CMK (cell line): Measurements from ENCODE around the gene RNU1-2.
A peak's percentile ranks its signal among the peaks of the same experiment; 100 is the strongest.
"Not testable (repeated sequence)": the region's sequence is repeated elsewhere in the genome, so short reads cannot be mapped to it uniquely, and the experiment has no call there.

Experiments used
- DNase-seq: peaks from one replicate; pipeline ENCODE4 v3.0.0-alpha.2; 2010; ENCODE audit warnings: low read depth

Gene RNU1-2

DNA sequence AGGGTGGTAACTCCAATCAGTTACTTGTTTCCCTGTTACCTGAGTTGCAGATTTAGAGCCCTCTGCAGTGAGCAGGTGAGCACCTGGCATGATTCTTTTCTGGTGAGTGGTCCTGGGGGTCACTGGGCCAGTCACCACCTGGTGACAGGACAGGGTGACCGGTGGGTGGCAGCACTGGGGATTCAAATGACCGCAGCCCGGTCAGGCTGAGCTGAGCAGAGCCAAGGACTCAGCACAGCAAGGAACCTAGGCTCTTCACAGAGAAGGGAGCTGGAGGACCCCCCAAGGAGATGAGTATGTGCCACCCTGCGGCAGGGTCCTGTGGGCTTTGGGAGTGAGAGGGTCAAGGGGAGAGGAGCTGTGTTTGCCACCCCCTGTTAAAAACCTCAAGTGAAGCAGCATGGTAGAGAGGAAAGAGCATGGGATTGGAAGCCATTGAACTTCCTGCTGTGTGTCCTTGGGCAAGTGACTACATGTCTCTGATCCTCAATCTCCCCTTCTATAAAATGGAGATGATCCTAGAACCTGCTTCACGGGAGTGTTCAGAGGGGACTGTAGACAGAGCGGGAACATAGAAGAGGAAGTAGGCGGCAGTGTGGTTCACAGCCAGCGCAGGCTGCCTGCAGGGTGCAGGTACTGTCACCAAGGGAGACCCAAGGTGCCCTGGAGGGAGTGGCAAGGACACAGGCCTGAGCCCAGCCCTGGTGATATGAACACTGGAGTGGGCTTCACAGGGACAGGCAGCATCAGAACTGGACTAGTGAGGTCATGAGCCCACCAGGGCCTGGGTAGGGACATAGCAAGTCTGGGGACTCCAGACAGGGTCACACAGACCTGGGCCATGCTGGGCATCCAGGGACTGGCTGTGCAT is 16.3 kb downstream of the RNU1-2 start:
- not testable (repeated sequence) for DNase-seq

DNA sequence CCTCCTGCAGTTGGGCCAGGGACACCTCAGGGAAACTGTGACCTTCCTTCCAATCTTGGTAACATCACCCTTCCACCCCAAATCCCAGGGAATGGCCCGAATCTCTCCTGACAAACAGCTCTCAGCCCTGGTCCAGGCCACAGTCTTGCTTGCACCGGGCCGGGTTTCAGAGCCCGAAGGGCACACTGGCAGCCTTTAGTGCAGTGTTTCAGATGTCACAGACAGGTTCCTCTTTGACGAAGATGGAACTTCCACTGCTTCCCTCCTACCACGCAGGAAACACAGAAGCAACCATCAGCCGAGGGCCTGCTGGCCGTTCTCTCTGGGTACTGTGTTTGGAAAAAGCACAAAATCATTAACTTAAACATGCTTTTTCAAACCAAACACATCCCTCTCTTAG is 17.0 kb downstream of the RNU1-2 start:
- not testable (repeated sequence) for DNase-seq

DNA sequence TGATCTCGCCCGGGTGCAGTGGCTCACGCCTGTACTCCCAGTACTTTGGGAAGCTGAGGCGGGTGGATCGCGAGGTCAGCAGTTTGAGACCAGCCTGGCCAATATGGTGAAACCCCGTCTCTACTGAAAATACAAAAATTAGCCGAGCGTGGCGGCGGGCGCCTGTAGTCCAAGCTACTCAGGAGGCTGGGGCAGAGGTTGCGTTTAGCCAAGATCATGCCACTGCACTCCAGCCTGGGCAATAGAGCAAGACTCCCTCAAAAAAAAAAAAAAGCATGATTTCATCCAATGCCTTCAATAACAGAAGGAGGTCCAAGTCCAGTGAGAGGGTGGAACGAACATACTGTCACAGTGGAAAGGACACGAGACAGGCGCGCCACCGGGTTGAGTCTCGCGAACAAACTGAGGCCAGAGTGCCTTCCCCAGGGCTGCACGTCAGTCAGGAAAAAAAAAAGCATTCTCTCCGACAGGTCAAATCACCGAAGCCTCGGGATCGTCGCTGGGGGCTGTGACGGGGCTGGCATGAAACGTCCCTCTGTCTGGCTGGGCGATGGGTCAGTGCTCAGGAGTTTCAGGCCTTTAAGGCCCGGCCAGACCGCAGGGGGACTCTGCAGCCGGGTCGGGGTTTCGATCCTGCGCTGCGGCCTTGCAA is 17.5 kb downstream of the RNU1-2 start:
- no peak for DNase-seq

DNA sequence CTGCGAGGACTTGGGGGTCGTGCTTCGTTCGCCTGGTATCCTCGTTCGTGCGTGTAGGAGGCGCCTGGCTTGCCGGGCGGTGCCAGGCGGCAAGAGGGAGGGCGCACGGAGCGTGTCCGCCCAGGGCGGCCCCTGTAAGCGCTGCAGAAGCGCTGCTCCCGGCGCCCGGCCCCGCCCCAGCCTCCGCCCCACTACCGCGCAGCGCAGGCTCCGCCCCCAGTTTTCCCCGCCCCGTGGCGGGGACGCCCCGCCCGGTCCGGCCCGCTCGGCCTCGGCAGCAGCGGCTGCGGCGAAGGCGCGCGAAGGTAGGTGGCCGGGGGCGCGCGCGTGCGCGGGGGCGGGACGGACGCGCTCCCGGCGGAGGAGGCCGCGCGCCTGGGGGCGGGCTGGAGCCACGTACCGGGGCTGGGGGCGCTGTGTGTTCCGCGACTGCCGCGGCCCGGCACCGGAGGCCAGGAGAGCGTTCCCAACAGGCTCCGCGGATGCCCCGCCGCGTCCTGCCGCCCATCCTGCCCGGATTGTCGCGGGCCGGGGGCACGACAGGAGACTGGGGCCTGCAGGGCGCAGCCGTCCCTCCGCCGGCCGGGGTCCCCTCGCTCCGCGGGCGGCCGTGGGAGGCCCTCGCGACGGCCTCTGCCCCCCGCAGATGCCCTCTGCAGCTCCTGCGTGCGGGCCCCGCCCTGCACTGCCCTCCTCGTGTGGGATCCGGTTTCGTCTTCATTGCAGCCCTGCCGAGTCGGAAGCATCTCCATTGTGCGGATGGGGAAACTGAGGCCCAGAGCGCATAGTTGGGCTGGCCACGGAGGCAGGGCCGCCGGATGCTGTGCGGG is 18.3 kb downstream of the RNU1-2 start:
- DNase-seq = peak; percentile 99

GRCh38 chr1:16914928-16915626 is 19.3 kb downstream of the RNU1-2 start:
- DNase-seq = not testable (repeated sequence)

GRCh38 chr1:16915627-16915973 is 19.8 kb downstream of the RNU1-2 start:
- peak; percentile 55 for DNase-seq

DNA sequence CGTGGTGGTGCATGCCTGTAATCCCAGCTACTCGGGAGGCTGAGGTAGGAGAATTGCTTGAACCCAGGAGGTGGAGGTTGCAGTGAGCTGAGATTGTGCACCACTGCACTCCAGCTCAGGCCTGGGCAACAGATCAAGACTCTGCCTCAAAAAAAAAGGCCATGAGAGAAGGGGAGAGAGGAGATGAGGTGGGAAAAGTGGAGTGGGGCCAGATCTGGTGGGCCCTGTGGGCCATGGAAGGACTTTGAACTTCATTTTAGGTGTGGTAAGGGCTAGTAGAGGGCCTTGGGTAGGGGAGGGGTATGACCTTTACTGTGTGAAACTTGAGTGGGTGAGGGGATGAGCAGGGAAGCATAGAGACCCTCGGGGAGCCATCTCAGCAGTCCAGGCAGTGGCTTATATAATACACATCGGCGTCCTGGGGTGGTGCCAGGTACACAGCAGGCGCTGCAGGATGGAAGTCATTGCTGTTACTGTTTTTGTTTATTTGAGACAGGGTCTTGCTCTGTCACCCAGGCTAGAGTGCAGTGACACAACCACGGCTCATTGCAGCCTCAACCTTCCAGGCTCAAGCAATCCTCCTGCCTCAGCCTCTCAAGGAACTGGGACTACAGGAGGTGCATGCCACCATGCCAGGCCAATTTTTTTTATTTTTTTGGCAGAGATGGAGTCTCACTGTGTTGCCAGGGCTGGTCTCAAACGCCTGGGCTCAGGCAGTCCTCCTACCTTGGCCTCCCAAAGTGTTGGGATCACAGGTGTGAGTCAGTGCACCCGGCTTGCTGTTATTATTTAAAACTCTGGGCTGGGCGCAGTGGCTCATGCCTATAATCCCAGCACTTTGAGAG is 20.5 kb downstream of the RNU1-2 start:
- not testable (repeated sequence) for DNase-seq

GRCh38 chr1:16918371-16918770 is 22.6 kb downstream of the RNU1-2 start:
- DNase-seq = no peak

- not testable (repeated sequence) for DNase-seq
Observed at GRCh38 chr1:16918936-16919665, 23.3 kb downstream of the RNU1-2 start.

DNA sequence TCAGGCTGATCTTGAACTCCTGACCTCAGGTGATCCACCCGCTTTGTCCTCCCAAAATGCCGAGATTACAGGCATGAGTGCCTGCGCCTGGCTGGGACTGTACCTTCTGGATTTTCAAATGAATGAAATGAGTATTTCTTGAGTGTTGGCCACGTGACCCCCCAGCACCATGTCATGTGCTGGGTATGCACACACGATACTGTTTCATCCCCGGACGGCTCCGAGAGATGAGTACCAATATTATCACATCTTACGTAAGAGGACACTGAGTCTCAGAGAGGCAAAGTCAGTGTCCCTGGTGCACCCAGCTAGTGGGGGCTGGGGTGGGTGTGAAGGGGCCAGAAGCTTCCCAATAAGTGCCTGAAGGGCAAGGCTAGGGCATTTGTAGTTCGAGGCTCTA is 25.2 kb downstream of the RNU1-2 start:
- DNase-seq = no peak

DNA sequence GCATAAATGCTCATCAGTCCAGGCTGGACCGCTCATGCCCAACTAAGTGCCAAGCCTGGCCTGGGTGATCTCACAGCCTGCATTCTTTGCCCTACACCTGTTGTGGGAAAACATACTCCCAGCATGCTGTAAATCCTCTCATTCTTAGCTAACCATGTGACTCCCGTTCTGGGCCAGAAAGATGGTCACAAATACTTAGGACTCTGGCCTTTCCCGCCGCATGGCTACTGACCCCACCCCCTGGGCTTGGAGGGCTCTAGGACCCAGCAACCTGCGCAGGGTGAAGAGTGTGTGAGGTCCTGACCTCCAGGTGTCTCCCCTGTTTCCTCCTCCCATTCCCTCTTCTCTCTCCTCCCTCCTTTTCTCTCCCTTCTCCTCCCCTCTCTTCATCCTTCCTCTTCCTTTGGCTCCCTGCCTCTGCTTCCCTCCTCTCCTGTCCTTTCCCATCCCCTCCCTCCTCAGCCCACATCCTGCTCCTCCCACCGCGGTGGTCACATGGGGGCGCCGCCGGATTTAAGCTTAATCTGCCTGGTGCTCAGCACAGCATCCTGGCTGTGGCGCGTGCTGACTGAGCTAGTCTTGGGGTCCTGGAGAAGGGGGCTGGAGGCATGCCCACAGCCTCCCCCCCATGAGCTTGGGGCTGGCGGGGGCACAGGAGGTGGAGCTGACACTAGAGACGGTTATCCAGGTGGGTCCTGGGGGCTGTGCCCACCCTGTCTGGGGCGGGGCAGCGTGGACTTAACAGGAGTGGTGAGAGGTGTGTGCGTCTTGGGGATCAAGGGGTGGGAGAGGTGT is 25.8 kb downstream of the RNU1-2 start, which contains the start of gene CROCC:
Gene CROCC, plus strand, starts transcription at position 541 of the 795 bp plus-strand sequence. Its CDS starts 88 bp downstream, at position 629.
- peak; percentile 97 for DNase-seq

GRCh38 chr1:16922466-16922865 is 26.7 kb downstream of the RNU1-2 start:
- DNase-seq = no peak

DNA sequence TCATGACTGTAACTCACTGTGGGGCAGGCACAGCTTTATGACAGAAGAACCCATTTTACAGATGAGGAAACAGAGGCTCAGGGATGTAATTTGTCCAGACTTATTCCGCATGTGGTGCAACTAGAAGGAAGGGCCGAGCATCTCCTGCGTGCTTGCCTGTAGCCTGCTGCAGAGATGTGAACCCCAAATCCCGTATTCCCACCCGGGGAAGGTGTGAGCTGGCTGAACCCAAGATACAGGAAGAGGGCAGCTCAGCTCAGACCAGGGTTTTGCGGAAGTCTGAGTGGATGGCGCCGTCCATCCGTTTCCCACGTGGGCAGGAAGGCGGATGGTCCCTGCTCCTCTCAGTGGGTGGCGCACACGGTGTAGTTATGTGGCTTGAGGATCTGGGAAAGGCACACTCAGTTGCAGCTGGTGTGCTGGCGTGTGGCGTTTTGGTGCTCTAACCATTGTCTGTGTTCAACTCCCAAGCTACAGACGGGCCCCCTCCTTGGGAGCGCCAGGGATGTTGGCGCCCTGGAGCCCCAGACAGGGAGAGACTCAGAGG is 27.2 kb downstream of the RNU1-2 start:
- no peak for DNase-seq

- DNase-seq = no peak
Observed at GRCh38 chr1:16924216-16924918, 28.6 kb downstream of the RNU1-2 start.

DNA sequence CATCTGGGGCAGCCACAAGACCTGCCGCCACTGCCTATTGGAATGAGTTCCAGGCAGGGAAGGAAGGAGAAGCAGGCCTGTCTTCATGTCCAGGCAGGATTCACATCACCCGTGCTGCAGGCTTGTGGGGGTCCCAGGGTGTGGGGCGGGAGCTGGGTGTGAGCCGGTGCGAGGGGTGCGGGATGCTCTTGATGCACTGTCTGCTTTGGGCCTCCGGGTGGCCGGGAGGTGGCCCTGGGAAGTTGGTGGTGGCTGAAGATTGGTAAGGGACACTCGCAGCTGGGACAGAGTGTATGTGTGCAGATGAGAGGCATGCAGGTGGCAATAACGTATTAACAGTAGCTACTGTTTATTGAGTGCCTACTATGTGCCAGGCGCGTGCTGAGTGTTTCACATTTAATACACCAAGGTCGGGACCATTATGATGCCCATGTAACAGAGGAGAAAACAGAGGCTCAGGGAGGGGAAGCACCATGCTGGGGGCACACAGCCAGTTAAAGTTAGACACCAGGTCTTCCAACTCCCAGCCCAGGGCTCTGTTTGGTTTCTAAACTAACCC is 29.2 kb downstream of the RNU1-2 start:
- no peak for DNase-seq

GRCh38 chr1:16925635-16926490 is 30.1 kb downstream of the RNU1-2 start:
- no peak for DNase-seq

DNA sequence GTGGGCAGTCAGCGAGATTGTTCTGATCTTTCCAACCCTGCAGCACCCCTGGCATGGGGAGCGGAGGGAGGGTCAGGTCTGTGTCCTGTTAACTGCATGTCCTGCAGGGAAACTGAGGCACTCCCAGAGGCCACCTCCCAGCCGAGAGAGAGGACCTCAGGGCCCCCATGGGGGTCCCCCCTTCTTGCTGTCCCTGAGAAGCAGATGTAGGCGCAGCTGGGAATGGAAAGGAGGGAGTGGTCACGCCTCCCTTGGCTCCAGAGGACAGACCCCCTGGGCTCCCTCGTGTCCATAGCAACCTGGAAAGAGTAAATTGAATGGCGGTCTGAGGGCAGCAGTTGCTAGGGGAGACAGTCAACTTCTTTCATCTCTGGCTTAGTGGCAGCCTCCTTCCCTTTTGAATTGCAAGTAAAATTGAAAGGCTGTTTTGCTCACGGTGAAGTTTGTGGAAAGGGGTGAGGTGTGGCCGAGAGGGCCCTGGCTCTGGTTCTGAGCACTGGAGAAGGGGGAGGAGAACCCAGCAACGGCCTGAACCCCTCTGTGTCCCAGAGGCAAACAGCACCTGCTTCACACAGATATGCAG is 30.8 kb downstream of the RNU1-2 start:
- DNase-seq = no peak
